SJSA1 (cell line): ENCODE data around the gene TFF2. TPM values are rescaled to one million over a fixed set of nuclear protein-coding genes. Genes with fewer than 3 reads are reported as not detected.

Experiments used
- DNase-seq, 2 experiments: peaks; one replicate each; pipeline ENCODE4 v3.0.0-alpha.2; 2015 to 2020; ENCODE audit warnings: low spot score in 2 of 2, low read depth in 1 of 2
- H3K27ac ChIP-seq: fragments of 250-450 bp; sonication (Bioruptor Pico); 2 replicates; pipeline ENCODE4 v1.5.1; 2020; ENCODE audit warnings: mild to moderate bottlenecking, moderate library complexity
- H3K27me3 ChIP-seq: fragments of 250-450 bp; sonication (Bioruptor Pico); replicated peaks from 2 replicates; pipeline ENCODE4 v1.5.1; 2020; ENCODE audit warnings: mild to moderate bottlenecking, moderate library complexity
- H3K36me3 ChIP-seq: fragments of 250-450 bp; sonication (Bioruptor Pico); 2 replicates; pipeline ENCODE4 v1.5.1; 2020; ENCODE audit warnings: mild to moderate bottlenecking
- H3K4me1 ChIP-seq: fragments of 250-450 bp; sonication (Bioruptor Pico); replicated peaks from 2 replicates; pipeline ENCODE4 v1.6.1; 2021; ENCODE audit warnings: mild to moderate bottlenecking
- H3K4me3 ChIP-seq: fragments of 250-450 bp; sonication (Bioruptor Pico); 2 replicates; pipeline ENCODE4 v1.5.1; 2020; ENCODE audit warnings: mild to moderate bottlenecking
- H3K9me3 ChIP-seq: fragments of 250-450 bp; sonication (Bioruptor Pico); replicated peaks from 2 replicates; pipeline ENCODE4 v1.5.1; 2020; ENCODE audit warnings: mild to moderate bottlenecking
- total RNA-seq: library from RNA; depleted of rRNA; stranded (reverse); fragments of >200 nt; shearing (Covaris generic); gene quantifications from 2 replicates; pipeline ENCODE4 v1.2.3, GENCODE V29; 2014

The TFF2 gene
- total RNA-seq, 1 experiment from 2014 or later, result not detected

DNA sequence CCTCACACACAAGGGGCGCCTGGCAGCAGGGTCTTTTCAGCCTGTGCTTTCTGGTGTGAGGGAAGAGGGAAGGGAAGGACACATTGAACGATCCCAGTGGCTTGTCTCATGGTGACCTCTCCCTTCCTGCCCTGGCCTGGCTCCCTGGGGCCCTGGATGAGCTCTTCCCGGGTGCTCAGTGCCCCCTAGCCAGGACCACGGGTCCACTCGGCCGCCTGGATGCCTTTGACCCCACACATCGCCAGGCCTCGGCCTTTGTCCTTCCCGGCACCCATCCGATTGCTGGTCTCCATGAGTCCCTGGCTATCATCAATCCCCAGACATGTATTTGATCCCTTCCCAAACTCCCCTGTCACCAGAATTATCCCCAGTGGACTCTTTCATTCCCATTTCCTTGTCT, 29.6 kb downstream of the TFF2 start:
- Histone ChIP-seq H3K4me3 (no peak overlapping the region), H3K36me3 (no peaks in the 10 kb centered on the region), H3K27ac (no peak overlapping the region), H3K27me3 (peaks cover 10% of the 10 kb centered on the region; the same call in 1 of the 2 replicates), H3K9me3 (peaks cover 5% of the 10 kb centered on the region; the same call in 1 of the 2 replicates), H3K4me1 (peaks cover 18% of the 10 kb centered on the region)
- peak in 1 of 2 experiments; percentile 23 for DNase-seq

DNA sequence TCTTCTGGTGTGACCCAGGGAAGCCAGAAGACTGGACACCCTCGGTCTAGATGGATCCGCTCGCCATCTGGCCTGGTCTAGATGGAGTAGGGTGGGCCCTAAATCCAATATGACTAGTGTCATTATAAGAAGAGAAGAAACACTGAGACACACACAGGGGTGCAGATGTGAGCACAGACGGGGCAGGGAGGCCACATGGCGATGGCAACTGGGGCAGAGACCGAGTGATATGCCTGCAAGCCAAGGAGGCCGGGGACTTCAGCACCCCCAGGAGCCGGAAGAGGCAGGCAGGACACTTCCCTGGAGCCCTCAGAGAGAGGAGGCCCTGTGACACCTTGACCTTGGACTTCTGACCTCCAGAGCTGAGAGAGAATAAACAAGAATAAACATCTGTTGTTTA, 30.0 kb downstream of the TFF2 start:
- H3K4me1 ChIP-seq, result peaks cover 18% of the 10 kb centered on the region
- H3K4me3 ChIP-seq, result no peak overlapping the region
- DNase-seq, result peak in 1 of 2 experiments; percentile 34
- no peak overlapping the region for H3K27ac ChIP-seq
- no peaks in the 10 kb centered on the region for H3K36me3 ChIP-seq
- peaks cover 10% of the 10 kb centered on the region; the same call in 1 of the 2 replicates for H3K27me3 ChIP-seq
- H3K9me3 ChIP-seq, result peaks cover 5% of the 10 kb centered on the region; the same call in 1 of the 2 replicates

DNA sequence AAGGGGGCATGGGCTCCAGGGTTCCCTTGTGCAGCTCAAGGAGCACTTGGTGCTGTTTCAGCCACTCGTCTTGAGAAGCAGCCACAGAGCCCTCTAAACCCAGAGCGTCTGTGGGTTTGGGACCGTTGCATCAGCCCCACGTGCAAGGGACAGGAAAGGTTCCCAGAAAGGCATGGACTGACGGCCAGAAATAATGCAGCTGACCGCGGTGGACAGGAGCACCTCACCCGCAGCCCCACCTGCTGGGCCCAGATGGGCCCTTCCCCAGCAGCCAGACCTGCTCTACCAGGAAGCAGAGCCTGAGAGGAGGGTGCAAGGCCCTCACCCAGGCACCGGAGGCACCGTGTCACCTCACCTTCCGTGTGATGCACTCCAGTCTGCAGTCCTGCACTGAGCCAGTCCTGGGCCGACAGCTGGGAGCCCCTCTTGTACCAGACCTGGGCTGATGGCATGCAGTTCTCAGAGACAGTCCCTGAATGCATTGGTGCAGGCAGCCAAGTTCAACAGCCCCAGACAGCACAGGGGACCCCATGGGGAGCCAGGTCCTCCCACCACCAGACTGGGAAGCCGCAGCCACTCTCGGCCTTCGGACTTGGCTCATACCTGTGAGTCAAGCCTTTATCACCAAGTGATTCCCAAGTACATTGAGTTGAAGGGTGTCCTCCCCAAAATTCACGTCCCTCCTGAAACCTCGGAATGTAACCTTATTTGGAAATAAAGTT, 30.8 kb downstream of the TFF2 start:
- Histone ChIP-seq H3K4me1 (peaks cover 22% of the 10 kb centered on the region), H3K4me3 (no peak overlapping the region), H3K36me3 (no peaks in the 10 kb centered on the region), H3K27me3 (peaks cover 10% of the 10 kb centered on the region; the same call in 1 of the 2 replicates), H3K9me3 (no peaks in the 10 kb centered on the region), H3K27ac (no peak overlapping the region)
- DNase-seq, result peak in 1 of 2 experiments; percentile 36

DNA sequence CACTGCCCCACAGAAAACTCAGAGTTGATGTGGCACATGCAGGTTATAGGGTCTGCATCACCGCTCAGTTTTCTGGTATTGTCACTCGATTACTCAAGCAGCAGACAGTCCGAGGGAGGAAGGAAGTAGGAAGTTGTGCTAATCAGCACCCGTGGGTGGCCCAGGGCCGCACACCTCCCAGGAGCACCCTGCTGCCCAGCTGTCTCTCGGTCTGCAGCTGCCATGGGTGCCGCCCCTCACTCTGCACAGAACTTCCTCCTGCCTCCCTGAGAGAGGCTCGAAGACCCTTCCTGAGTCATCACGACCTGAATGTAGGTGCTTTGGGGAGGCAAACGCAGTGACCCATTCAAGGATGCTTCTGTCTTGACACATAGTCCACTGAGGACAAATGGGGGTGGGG, 31.4 kb downstream of the TFF2 start:
- H3K27ac ChIP-seq, result no peak overlapping the region
- no peak overlapping the region for H3K4me3 ChIP-seq
- DNase-seq, result peak; percentile 28 to 52
- no peaks in the 10 kb centered on the region for H3K9me3 ChIP-seq
- H3K36me3 ChIP-seq, result no peaks in the 10 kb centered on the region
- peaks cover 8% of the 10 kb centered on the region; the same call in 1 of the 2 replicates for H3K27me3 ChIP-seq
- peaks cover 22% of the 10 kb centered on the region for H3K4me1 ChIP-seq

DNA sequence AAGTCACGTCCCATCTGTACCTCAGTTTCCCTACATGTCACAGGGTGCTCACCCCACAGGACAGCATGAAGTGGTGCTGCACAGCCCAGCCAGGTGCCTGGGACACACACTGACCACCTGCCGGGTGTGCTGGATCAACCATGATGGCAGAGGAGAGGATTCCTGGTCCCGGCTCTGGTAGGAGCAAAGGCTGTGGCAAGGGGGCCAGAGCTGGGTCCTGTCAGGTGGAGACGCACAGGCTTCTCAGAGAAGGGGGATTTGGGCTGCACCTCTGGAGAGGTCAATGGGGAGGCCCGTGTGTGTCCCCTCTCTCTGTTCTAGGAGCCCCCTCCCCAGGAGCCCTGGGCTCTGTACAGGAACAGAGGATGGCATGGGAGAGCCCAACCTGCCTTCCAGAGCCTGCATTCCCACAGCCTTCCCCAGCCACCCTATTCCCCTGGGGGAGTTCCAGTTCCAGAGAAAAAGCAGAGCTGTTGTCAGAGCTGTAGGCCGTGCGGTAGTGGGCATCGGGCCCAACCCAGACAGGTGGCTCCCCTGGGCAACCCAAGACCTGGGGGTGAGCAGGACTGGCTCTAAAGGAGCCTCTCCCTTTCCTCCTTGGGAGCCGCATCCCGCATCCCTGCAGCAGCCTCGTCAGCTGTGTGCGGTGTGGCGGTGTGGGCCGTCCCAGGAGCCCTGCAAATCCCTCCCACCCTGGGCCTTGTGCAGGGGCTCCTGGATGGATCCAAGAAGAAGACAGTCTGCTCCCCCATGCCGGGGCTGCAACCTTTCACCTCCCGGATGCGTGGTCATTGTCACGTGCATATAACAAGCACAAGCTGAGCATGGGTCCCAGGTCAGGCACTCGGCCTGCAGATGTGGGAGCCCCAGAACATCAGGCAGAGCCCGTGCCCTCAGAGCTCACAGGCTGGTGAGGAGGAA, 32.7 kb downstream of the TFF2 start:
- Histone ChIP-seq H3K27ac (no peak overlapping the region), H3K36me3 (no peaks in the 10 kb centered on the region), H3K4me1 (peaks cover 22% of the 10 kb centered on the region), H3K27me3 (peaks cover under 1% of the 10 kb centered on the region; the same call in 1 of the 2 replicates), H3K9me3 (no peaks in the 10 kb centered on the region), H3K4me3 (no peak overlapping the region)
- peak in 1 of 2 experiments; percentile 40 for DNase-seq

DNA sequence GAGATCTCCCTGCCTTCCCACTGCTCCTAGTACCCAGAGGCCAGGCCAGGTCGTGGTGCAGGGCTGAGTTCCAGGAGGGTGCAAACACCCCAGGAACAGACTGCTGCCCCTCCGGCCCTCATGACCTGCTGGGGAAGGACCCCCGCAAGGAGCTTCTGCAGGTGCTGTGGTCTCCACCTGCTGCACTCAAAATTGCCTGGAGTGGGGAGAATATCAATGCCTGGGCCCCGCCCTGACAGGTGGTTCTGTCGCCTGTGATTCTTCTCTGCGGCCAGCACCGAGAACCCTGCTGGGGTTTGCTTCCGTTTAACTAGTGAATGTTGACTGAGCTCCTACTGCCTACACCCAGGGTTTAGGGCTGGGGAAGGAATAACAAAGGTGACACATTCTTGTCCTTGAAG, 33.5 kb downstream of the TFF2 start:
- Histone ChIP-seq H3K36me3 (no peaks in the 10 kb centered on the region), H3K4me1 (peaks cover 22% of the 10 kb centered on the region), H3K9me3 (no peaks in the 10 kb centered on the region), H3K27me3 (no peaks in the 10 kb centered on the region), H3K27ac (no peak overlapping the region), H3K4me3 (no peak overlapping the region)
- DNase-seq, result peak in 1 of 2 experiments; percentile 31

DNA sequence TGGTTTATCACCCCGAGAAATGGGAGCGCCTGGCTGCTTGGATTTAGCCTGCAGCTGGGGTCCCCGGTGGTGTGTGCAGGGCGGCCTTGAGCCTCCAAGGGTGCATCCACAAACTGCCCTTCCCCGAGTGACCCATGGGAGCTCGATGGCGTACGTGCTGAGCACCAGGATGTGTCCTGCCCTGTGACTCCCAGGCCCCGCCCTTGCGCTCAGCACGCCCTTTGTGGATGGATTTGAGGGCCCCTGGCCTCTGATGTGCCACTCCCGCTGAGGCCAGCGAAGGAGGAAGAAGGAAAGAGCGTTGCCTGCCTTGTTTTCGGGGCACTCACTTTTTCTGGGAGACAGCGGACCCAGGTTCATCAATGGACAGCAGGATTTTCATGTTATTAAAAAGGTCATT, 33.9 kb downstream of the TFF2 start:
- Histone ChIP-seq H3K27me3 (no peaks in the 10 kb centered on the region), H3K9me3 (no peaks in the 10 kb centered on the region), H3K4me3 (no peak overlapping the region), H3K36me3 (no peaks in the 10 kb centered on the region), H3K4me1 (peaks cover 22% of the 10 kb centered on the region), H3K27ac (no peak overlapping the region)
- DNase-seq, result peak in 1 of 2 experiments; percentile 41

DNA sequence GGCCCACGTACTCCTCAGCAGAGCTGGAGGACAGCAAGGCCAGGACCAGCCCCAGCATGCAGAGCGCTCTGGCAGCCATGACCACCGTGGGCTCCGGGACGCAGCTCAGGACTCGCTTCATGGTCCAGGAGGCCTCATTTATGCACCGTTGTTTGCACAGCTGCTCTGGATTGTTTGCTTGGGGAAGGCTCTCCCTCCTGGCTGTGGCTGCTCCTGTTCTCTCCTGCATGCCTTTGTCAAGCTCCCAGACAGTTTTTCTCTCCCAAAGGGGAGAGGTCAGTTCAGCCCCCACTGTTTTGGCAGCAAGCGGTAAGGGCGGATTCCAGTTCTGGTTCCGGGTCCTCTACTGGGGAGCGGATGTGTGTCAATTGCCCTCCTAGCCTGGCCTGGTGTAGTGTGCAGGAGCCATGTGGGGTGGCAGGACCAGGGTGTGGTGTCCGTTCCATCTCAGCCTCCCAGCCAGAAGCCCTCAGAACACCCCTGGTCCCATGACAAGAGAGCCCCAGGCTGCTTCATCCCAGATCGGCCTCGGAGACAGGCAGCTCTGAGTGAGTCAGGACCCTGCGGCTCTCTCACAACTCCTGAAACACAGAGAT, 35.4 kb downstream of the TFF2 start, which contains the start of gene TFF3:
Gene TFF3, minus strand, starts transcription at position 114 of the 596 bp plus-strand sequence. Its CDS starts 35 bp downstream, at position 79.
- H3K27me3 ChIP-seq, result no peaks in the 10 kb centered on the region
- no peak within 1 kb of the TSS for H3K4me3 ChIP-seq
- H3K27ac ChIP-seq, result no peak within 1 kb of the TSS
- no peaks in the 10 kb centered on the region for H3K36me3 ChIP-seq
- no peaks in the 10 kb centered on the region for H3K9me3 ChIP-seq
- peak in 1 of 2 experiments; percentile 31 for DNase-seq
- peaks cover 22% of the 10 kb centered on the region for H3K4me1 ChIP-seq

DNA sequence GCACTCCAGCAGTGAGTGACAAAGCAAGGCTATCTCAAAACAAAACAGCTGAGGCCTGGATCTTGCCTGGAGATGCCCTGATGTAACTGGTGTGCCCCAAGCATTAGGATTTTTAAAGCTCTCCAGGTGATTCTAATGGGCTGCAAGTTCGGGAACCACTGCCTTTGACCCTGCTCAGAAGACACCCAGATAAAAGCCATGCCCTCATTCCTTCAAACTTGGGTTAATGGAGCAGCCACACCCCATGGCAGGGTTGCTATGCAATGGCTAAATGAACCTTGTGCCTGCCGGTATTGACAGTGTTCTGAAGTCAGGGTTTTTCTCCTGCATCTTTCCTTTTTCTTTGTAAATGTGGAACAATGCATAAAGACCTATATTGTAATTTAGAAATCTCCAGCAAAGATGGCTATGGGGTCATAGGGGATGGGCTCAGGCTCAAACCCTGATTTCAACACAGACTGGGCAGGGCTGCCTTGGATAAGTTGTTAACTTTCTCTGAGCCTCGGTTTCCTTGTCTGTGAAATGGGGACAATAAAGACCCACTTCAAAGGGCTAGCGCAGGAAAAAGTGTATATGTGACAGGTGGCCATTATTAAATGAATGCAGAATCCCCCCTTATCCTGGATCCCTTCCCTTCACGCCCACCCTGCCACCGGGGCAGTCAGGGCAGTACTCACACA, 36.0 kb downstream of the TFF2 start:
- peak in 1 of 2 experiments; percentile 24 for DNase-seq
- peaks cover 18% of the 10 kb centered on the region for H3K4me1 ChIP-seq
- no peak overlapping the region for H3K27ac ChIP-seq
- no peak overlapping the region for H3K4me3 ChIP-seq
- H3K27me3 ChIP-seq, result no peaks in the 10 kb centered on the region
- no peaks in the 10 kb centered on the region for H3K9me3 ChIP-seq
- H3K36me3 ChIP-seq, result no peaks in the 10 kb centered on the region

DNA sequence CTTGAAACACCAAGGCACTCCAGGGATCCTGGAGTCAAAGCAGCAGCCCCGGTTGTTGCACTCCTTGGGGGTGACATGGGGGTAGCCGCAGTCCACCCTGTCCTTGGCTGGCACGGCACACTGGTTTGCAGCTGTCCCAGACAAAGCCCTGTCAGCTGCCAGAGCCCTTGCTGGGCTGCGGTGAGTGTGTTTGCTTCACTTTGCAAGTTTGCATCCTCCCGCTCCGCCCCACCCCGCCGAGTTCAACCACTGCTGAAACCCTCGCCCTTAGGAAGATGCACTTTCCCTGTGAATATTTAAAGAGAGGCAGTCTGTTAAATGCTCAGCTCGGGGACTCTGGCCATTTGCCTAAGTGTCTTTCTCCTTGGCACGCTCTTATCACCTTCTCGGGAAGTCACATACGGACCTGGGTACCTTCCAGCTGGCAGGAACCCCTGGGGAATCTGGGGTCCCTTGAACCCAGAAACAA, 37.3 kb downstream of the TFF2 start:
- no peak overlapping the region for H3K27ac ChIP-seq
- DNase-seq, result peak in 1 of 2 experiments; percentile 40

DNA sequence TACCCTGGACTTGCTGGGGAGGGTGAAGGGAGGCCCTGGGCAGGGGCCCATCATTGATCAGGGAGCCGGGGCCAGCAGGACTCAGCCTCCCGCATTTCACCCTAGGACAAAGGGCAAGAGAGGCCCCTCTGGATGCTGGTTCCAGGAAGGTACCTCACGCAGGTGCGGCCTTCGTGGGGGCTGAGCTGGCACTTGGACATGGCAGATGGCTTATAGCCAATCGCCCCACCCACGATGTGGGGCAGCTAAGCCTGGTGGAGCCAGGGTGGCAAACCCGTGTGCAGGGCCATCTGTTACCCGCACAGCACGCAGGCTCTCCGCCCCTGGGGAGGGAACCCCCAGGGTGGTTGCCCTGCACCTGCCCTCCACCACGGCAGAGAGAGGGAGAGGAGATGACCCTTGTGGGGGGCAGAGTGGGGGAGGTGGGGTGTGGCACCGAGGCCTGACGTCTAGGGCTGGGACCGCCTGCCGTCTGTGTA, 38.1 kb downstream of the TFF2 start:
- H3K4me1 ChIP-seq, result peaks cover 14% of the 10 kb centered on the region
- no peak overlapping the region for H3K4me3 ChIP-seq
- H3K36me3 ChIP-seq, result no peaks in the 10 kb centered on the region
- no peaks in the 10 kb centered on the region for H3K9me3 ChIP-seq
- H3K27me3 ChIP-seq, result no peaks in the 10 kb centered on the region
- DNase-seq, result peak in 1 of 2 experiments; percentile 40
- H3K27ac ChIP-seq, result no peak overlapping the region

More for the DNA sequence above, 37.3 kb downstream of the TFF2 start:
- peaks cover 14% of the 10 kb centered on the region for H3K4me1 ChIP-seq
- no peaks in the 10 kb centered on the region for H3K27me3 ChIP-seq
- no peaks in the 10 kb centered on the region for H3K36me3 ChIP-seq
- H3K4me3 ChIP-seq, result no peak overlapping the region
- H3K9me3 ChIP-seq, result no peaks in the 10 kb centered on the region

DNA sequence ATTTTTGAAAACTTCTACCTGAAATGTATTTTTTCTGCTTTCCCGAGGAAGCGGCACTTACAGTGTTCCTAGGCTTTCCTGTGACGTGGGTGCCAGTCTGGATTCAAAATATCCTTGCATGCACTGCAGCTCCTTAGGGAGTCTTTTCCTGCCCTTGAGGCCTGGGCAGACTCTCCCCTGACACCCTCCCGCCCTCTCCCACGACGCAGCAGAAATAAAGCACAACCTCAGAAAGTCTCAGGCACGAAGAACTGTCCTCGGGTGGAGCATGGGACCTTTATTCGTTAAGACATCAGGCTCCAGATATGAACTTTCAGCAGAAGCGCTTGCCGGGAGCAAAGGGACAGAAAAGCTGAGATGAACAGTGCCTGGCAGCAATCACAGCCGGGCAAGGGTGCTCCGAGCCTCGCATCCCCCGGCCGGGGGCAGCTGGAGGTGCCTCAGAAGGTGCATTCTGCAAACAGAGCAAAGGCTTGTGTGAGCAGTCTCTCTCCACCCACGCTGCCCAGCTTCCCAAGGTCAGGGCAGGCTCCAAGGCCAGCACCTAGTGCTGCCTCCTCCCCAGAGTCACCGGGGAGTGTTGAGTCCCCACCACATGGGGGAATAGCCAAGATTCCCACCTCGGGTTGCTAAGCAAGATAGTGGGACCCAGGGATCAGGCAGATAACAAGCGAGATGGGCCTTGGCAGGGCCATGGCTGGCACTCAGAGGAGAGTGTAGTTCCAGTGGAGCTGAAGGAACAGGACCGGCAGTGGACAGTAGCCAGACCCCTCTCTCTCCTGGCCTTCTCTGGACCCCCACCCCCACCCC, 38.8 kb downstream of the TFF2 start:
- no peak overlapping the region for H3K4me3 ChIP-seq
- H3K4me1 ChIP-seq, result peaks cover 14% of the 10 kb centered on the region
- peak in 1 of 2 experiments; percentile 34 for DNase-seq
- no peaks in the 10 kb centered on the region for H3K9me3 ChIP-seq
- H3K27ac ChIP-seq, result no peak overlapping the region
- H3K36me3 ChIP-seq, result no peaks in the 10 kb centered on the region
- H3K27me3 ChIP-seq, result no peaks in the 10 kb centered on the region
